ENCODE measurements around the gene TMEM200B. TPM values are rescaled to one million over a fixed set of nuclear protein-coding genes. Genes with fewer than 3 reads are reported as not detected.
"Not testable (repeated sequence)": the region's sequence is repeated elsewhere in the genome, so short reads cannot be mapped to it uniquely, and the experiment has no call there.

Gene TMEM200B
- total RNA-seq, 3 donors from 2014 or later = 0.61 to 1.7 (median 1.0) TPM

- H3K4me3 Mint-ChIP-seq = not testable (repeated sequence)
These were observed 15.7 kb downstream of the TMEM200B start for GRCh38 chr1:29108041-29108440.

GRCh38 chr1:29105822-29106221 lies 17.9 kb downstream of the TMEM200B start:
- ATAC-seq = no peak

More at GRCh38 chr1:29108041-29108440, 15.7 kb downstream of the TMEM200B start:
- ATAC-seq; H3K9me3 Mint-ChIP-seq; DNase-seq; H3K4me1 Mint-ChIP-seq (ENCODE audit: low read depth); H3K27me3 Mint-ChIP-seq (ENCODE audit: low read depth): not testable (repeated sequence)
- peaks cover 19% of the 10 kb centered on the region for H3K36me3 Mint-ChIP-seq (ENCODE audit: insufficient read depth)

GRCh38 chr1:29100487-29100886 lies 23.2 kb downstream of the TMEM200B start:
- H3K9me3 Mint-ChIP-seq = no peaks in the 10 kb centered on the region
- ATAC-seq (no peak), DNase-seq (no peak)
- no peaks in the 10 kb centered on the region for H3K27me3 Mint-ChIP-seq (ENCODE audit: low read depth)
- H3K4me1 Mint-ChIP-seq (ENCODE audit: low read depth) = no peaks in the 10 kb centered on the region
- H3K36me3 Mint-ChIP-seq (ENCODE audit: insufficient read depth) = peaks cover 28% of the 10 kb centered on the region
- no peak overlapping the region for H3K4me3 Mint-ChIP-seq

More at GRCh38 chr1:29105822-29106221, 17.9 kb downstream of the TMEM200B start:
- Mint-ChIP-seq H3K4me1 (ENCODE audit: low read depth) (no peaks in the 10 kb centered on the region), H3K9me3 (no peaks in the 10 kb centered on the region), H3K36me3 (ENCODE audit: insufficient read depth) (peaks cover 12% of the 10 kb centered on the region), H3K27me3 (ENCODE audit: low read depth) (no peaks in the 10 kb centered on the region), H3K4me3 (no peak overlapping the region)
- no peak for DNase-seq

GRCh38 chr1:29099286-29099685 lies 24.4 kb downstream of the TMEM200B start:
- H3K27me3 Mint-ChIP-seq (ENCODE audit: low read depth) = no peaks in the 10 kb centered on the region
- H3K36me3 Mint-ChIP-seq (ENCODE audit: insufficient read depth) = peaks cover 37% of the 10 kb centered on the region
- no peak overlapping the region for H3K4me3 Mint-ChIP-seq
- ATAC-seq (no peak), DNase-seq (no peak)
- H3K4me1 Mint-ChIP-seq (ENCODE audit: low read depth) = no peaks in the 10 kb centered on the region
- H3K9me3 Mint-ChIP-seq = no peaks in the 10 kb centered on the region

- H3K9me3 Mint-ChIP-seq = peaks cover 4% of the 10 kb centered on the region
- H3K27me3 Mint-ChIP-seq (ENCODE audit: low read depth) = no peaks in the 10 kb centered on the region
- ATAC-seq (no peak), DNase-seq (no peak)
- H3K36me3 Mint-ChIP-seq (ENCODE audit: insufficient read depth) = peaks cover 47% of the 10 kb centered on the region
- H3K4me1 Mint-ChIP-seq (ENCODE audit: low read depth) = no peaks in the 10 kb centered on the region
- no peak overlapping the region for H3K4me3 Mint-ChIP-seq
These were observed 27.3 kb downstream of the TMEM200B start for GRCh38 chr1:29096231-29096886.

GRCh38 chr1:29094954-29095353 lies 28.7 kb downstream of the TMEM200B start:
- DNase-seq (no peak), ATAC-seq (no peak)
- no peaks in the 10 kb centered on the region for H3K4me1 Mint-ChIP-seq (ENCODE audit: low read depth)
- H3K27me3 Mint-ChIP-seq (ENCODE audit: low read depth) = no peaks in the 10 kb centered on the region
- H3K4me3 Mint-ChIP-seq = no peak overlapping the region
- H3K9me3 Mint-ChIP-seq = peaks cover 4% of the 10 kb centered on the region
- H3K36me3 Mint-ChIP-seq (ENCODE audit: insufficient read depth) = peaks cover 51% of the 10 kb centered on the region

GRCh38 chr1:29094433-29094832 lies 29.3 kb downstream of the TMEM200B start:
- H3K9me3 Mint-ChIP-seq = peaks cover 4% of the 10 kb centered on the region
- DNase-seq = no peak
- H3K4me1 Mint-ChIP-seq (ENCODE audit: low read depth) = no peaks in the 10 kb centered on the region
- peaks cover 52% of the 10 kb centered on the region for H3K36me3 Mint-ChIP-seq (ENCODE audit: insufficient read depth)
- no peaks in the 10 kb centered on the region for H3K27me3 Mint-ChIP-seq (ENCODE audit: low read depth)
- ATAC-seq = no peak
- no peak overlapping the region for H3K4me3 Mint-ChIP-seq

- H3K36me3 Mint-ChIP-seq (ENCODE audit: insufficient read depth) = peaks cover 52% of the 10 kb centered on the region
- not testable (repeated sequence) for H3K4me3 Mint-ChIP-seq; DNase-seq; ATAC-seq; H3K27me3 Mint-ChIP-seq (ENCODE audit: low read depth); H3K9me3 Mint-ChIP-seq; H3K4me1 Mint-ChIP-seq (ENCODE audit: low read depth)
These were observed 31.0 kb downstream of the TMEM200B start for GRCh38 chr1:29092704-29093103.

- Mint-ChIP-seq H3K4me3 (no peak overlapping the region), H3K9me3 (peaks cover 4% of the 10 kb centered on the region), H3K27me3 (ENCODE audit: low read depth) (no peaks in the 10 kb centered on the region), H3K36me3 (ENCODE audit: insufficient read depth) (peaks cover 43% of the 10 kb centered on the region), H3K4me1 (ENCODE audit: low read depth) (no peaks in the 10 kb centered on the region)
- ATAC-seq (no peak), DNase-seq (no peak)
These were observed 32.6 kb downstream of the TMEM200B start for GRCh38 chr1:29090937-29091618.

- Mint-ChIP-seq H3K9me3 (no peaks in the 10 kb centered on the region), H3K36me3 (ENCODE audit: insufficient read depth) (peaks cover 11% of the 10 kb centered on the region), H3K4me1 (ENCODE audit: low read depth) (peaks cover 8% of the 10 kb centered on the region), H3K4me3 (no peak overlapping the region), H3K27me3 (ENCODE audit: low read depth) (no peaks in the 10 kb centered on the region)
- no peak for ATAC-seq
- no peak for DNase-seq
These were observed 39.5 kb downstream of the TMEM200B start for GRCh38 chr1:29084196-29084521.

- no peak for DNase-seq
- peaks cover 8% of the 10 kb centered on the region for H3K4me1 Mint-ChIP-seq (ENCODE audit: low read depth)
- H3K27me3 Mint-ChIP-seq (ENCODE audit: low read depth) = no peaks in the 10 kb centered on the region
- no peak overlapping the region for H3K4me3 Mint-ChIP-seq
- H3K9me3 Mint-ChIP-seq = no peaks in the 10 kb centered on the region
- peaks cover 13% of the 10 kb centered on the region for H3K36me3 Mint-ChIP-seq (ENCODE audit: insufficient read depth)
- no peak for ATAC-seq
These were observed 40.1 kb downstream of the TMEM200B start for GRCh38 chr1:29083317-29084195.

GRCh38 chr1:29082519-29082918 lies 41.2 kb downstream of the TMEM200B start:
- Mint-ChIP-seq H3K9me3 (no peaks in the 10 kb centered on the region), H3K27me3 (ENCODE audit: low read depth) (no peaks in the 10 kb centered on the region), H3K4me1 (ENCODE audit: low read depth) (peaks cover 8% of the 10 kb centered on the region), H3K36me3 (ENCODE audit: insufficient read depth) (peaks cover 10% of the 10 kb centered on the region), H3K4me3 (no peak overlapping the region)
- ATAC-seq (no peak), DNase-seq (no peak)

GRCh38 chr1:29081201-29081600 lies 42.5 kb downstream of the TMEM200B start:
- H3K36me3 Mint-ChIP-seq (ENCODE audit: insufficient read depth) = peaks cover 13% of the 10 kb centered on the region
- H3K4me1 Mint-ChIP-seq (ENCODE audit: low read depth) = peaks cover 8% of the 10 kb centered on the region
- ATAC-seq (no peak), DNase-seq (no peak)
- no peak overlapping the region for H3K4me3 Mint-ChIP-seq
- H3K27me3 Mint-ChIP-seq (ENCODE audit: low read depth) = no peaks in the 10 kb centered on the region
- no peaks in the 10 kb centered on the region for H3K9me3 Mint-ChIP-seq

GRCh38 chr1:29079916-29080629 lies 43.6 kb downstream of the TMEM200B start:
- H3K36me3 Mint-ChIP-seq (ENCODE audit: insufficient read depth) = peaks cover 20% of the 10 kb centered on the region
- H3K27me3 Mint-ChIP-seq (ENCODE audit: low read depth); H3K4me1 Mint-ChIP-seq (ENCODE audit: low read depth); H3K4me3 Mint-ChIP-seq; H3K9me3 Mint-ChIP-seq; DNase-seq; ATAC-seq: not testable (repeated sequence)
